Measurements from ENCODE around the gene FBXL17. TPM values are rescaled to one million over a fixed set of nuclear protein-coding genes. Genes with fewer than 3 reads are reported as not detected.

The FBXL17 gene
- total RNA-seq, 1 experiment from 2014 or later, result 11.6 TPM

GRCh38 chr5:108115673-108116072 lies 266.2 kb downstream of the FBXL17 start:
- ChIA-PET CTCF (no interaction called here), POLR2A (no interaction called here)
- no peaks in the 10 kb centered on the region for H3K9me3 ChIP-seq
- DNase-seq, result no peak
- H3K4me1 ChIP-seq, result no peaks in the 10 kb centered on the region
- H3K36me3 Mint-ChIP-seq (ENCODE audit: insufficient read depth, unreplicated experiment), result no peaks in the 10 kb centered on the region
- peaks cover 8% of the 10 kb centered on the region for H3K4me1 Mint-ChIP-seq (ENCODE audit: low read depth, unreplicated experiment)
- no peak for TF ChIP-seq CTCF (IDR thresholded peaks at IDR 0.05; ENCODE audit: insufficient read depth in 1 of 2, low read depth in 1 of 2, low read length in 1 of 2, severe bottlenecking in 1 of 2, unreplicated experiment in 1 of 2)
- no peak overlapping the region for H3K4me3 ChIP-seq (ENCODE audit: low read depth, low read length)
- intact Hi-C loops (cut with micrococcal nuclease; ENCODE audit: unreplicated experiment), result no loop called here
- no peak overlapping the region for H3K27ac Mint-ChIP-seq (ENCODE audit: unreplicated experiment)
- no peaks in the 10 kb centered on the region for H3K36me3 ChIP-seq (ENCODE audit: control insufficient read depth, insufficient read depth, low read length)
- H3K9me3 Mint-ChIP-seq (ENCODE audit: unreplicated experiment), result peaks cover 13% of the 10 kb centered on the region
- no peaks in the 10 kb centered on the region for H3K27me3 Mint-ChIP-seq (ENCODE audit: insufficient read depth, unreplicated experiment)
- no peak overlapping the region for H3K4me3 Mint-ChIP-seq (ENCODE audit: unreplicated experiment)
- H3K27me3 ChIP-seq (replicated peaks; ENCODE audit: control insufficient read depth, insufficient read depth, low read length), result no peaks in the 10 kb centered on the region
- BruUV-seq (replicated peaks), result no TSS peak

- POLR2A ChIA-PET, result no interaction called here
- H3K27me3 ChIP-seq (replicated peaks; ENCODE audit: control insufficient read depth, insufficient read depth, low read length), result no peaks in the 10 kb centered on the region
- intact Hi-C loops (cut with micrococcal nuclease; ENCODE audit: unreplicated experiment), result no loop called here
- no peak for DNase-seq
- H3K9me3 Mint-ChIP-seq (ENCODE audit: unreplicated experiment), result peaks cover 13% of the 10 kb centered on the region
- H3K27me3 Mint-ChIP-seq (ENCODE audit: insufficient read depth, unreplicated experiment), result no peaks in the 10 kb centered on the region
- peaks cover 8% of the 10 kb centered on the region for H3K4me1 Mint-ChIP-seq (ENCODE audit: low read depth, unreplicated experiment)
- H3K27ac Mint-ChIP-seq (ENCODE audit: unreplicated experiment), result no peak overlapping the region
- CTCF ChIA-PET, result no interaction called here
- no peak overlapping the region for H3K4me3 ChIP-seq (ENCODE audit: low read depth, low read length)
- H3K36me3 Mint-ChIP-seq (ENCODE audit: insufficient read depth, unreplicated experiment), result no peaks in the 10 kb centered on the region
- no TSS peak for BruUV-seq (replicated peaks)
- H3K4me1 ChIP-seq, result no peaks in the 10 kb centered on the region
- TF ChIP-seq CTCF (IDR thresholded peaks at IDR 0.05; ENCODE audit: insufficient read depth in 1 of 2, low read depth in 1 of 2, low read length in 1 of 2, severe bottlenecking in 1 of 2, unreplicated experiment in 1 of 2), result no peak
- no peaks in the 10 kb centered on the region for H3K9me3 ChIP-seq
- no peak overlapping the region for H3K4me3 Mint-ChIP-seq (ENCODE audit: unreplicated experiment)
- H3K36me3 ChIP-seq (ENCODE audit: control insufficient read depth, insufficient read depth, low read length), result no peaks in the 10 kb centered on the region
Observed at GRCh38 chr5:108113950-108114349, 267.9 kb downstream of the FBXL17 start.

- no TSS peak for BruUV-seq (replicated peaks)
- no peak for DNase-seq
- no peak overlapping the region for H3K27ac Mint-ChIP-seq (ENCODE audit: unreplicated experiment)
- CTCF ChIA-PET, result no interaction called here
- intact Hi-C loops (cut with micrococcal nuclease; ENCODE audit: unreplicated experiment), result no loop called here
- H3K4me3 Mint-ChIP-seq (ENCODE audit: unreplicated experiment), result no peak overlapping the region
- H3K9me3 Mint-ChIP-seq (ENCODE audit: unreplicated experiment), result peaks cover 13% of the 10 kb centered on the region
- no peaks in the 10 kb centered on the region for H3K36me3 Mint-ChIP-seq (ENCODE audit: insufficient read depth, unreplicated experiment)
- Histone ChIP-seq H3K27me3 (replicated peaks; ENCODE audit: control insufficient read depth, insufficient read depth, low read length) (no peaks in the 10 kb centered on the region), H3K36me3 (ENCODE audit: control insufficient read depth, insufficient read depth, low read length) (no peaks in the 10 kb centered on the region), H3K4me3 (ENCODE audit: low read depth, low read length) (no peak overlapping the region), H3K9me3 (no peaks in the 10 kb centered on the region), H3K4me1 (no peaks in the 10 kb centered on the region)
- no peaks in the 10 kb centered on the region for H3K27me3 Mint-ChIP-seq (ENCODE audit: insufficient read depth, unreplicated experiment)
- TF ChIP-seq CTCF (IDR thresholded peaks at IDR 0.05; ENCODE audit: insufficient read depth in 1 of 2, low read depth in 1 of 2, low read length in 1 of 2, severe bottlenecking in 1 of 2, unreplicated experiment in 1 of 2), result no peak
- POLR2A ChIA-PET, result no interaction called here
- peaks cover 8% of the 10 kb centered on the region for H3K4me1 Mint-ChIP-seq (ENCODE audit: low read depth, unreplicated experiment)
Observed at GRCh38 chr5:108111736-108112135, 270.2 kb downstream of the FBXL17 start.

All from Caco-2 (cell line).